Measurements from ENCODE around the gene CIITA.

Gene CIITA

GRCh38 chr16:10982465-10983150 is 105.6 kb downstream of the CIITA start:
- peak; percentile 72 for DNase-seq

- peak; percentile 64 for DNase-seq
Observed at GRCh38 chr16:10983159-10983558, 106.2 kb downstream of the CIITA start.

- DNase-seq, result peak; percentile 65
Observed at GRCh38 chr16:10984509-10984908, 107.5 kb downstream of the CIITA start.
